OCI-LY1 (cell line): ENCODE measurements around the gene CSNK2A1.
"Not testable (repeated sequence)": the region's sequence is repeated elsewhere in the genome, so short reads cannot be mapped to it uniquely, and the experiment has no call there.

Experiments used
- EZH2 ChIP-seq: fragments of 200-600 bp; sonication (generic), shearing (Covaris generic); IDR thresholded peaks from 2 replicates; pipeline ENCODE4 v1.8.0; 2017; ENCODE audit warnings: borderline replicate concordance, mixed run types, mild to moderate bottlenecking, antibody characterized with exemption, low read length, moderate library complexity, mixed read lengths
- TF ChIP-seq, protein P1 (sequence below): fragments of 200-600 bp; sonication (generic), shearing (Covaris generic); IDR thresholded peaks from 2 replicates; pipeline ENCODE4 v1.5.1; 2017; ENCODE audit warnings: mild to moderate bottlenecking, antibody characterized with exemption, low read length, moderate library complexity, mixed read lengths

DNA sequence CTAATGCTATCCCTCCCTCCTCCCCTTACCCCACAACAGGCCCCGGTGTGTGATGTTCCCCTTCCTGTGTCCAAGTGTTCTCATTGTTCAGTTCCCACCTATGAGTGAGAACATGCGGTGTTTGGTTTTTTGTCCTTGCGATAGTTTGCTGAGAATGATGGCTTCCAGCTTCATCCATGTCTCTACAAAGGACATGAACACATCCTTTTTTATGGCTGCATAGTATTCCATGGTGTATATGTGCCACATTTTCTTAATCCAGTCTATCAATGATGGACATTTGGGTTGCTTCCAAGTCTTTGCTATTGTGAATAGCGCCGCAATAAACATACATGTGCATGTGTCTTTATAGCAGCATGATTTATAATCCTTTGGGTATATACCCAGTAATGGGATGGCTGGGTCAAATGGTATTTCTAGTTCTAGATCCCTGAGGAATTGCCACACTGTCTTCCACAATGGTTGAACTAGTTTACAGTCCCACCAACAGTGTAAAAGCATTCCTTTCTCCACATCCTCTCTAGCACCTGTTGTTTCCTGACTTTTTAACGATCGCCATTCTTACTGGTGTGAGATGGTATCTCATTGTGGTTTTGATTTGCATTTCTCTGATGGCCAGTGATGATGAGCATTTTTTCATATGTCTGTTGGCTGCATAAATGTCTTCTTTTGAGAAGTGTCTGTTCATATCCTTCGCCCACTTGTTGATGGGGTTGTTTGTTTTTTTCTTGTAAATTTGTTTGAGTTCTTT, 35.5 kb upstream of the CSNK2A1 start:
- TF ChIP-seq, protein P1, sequence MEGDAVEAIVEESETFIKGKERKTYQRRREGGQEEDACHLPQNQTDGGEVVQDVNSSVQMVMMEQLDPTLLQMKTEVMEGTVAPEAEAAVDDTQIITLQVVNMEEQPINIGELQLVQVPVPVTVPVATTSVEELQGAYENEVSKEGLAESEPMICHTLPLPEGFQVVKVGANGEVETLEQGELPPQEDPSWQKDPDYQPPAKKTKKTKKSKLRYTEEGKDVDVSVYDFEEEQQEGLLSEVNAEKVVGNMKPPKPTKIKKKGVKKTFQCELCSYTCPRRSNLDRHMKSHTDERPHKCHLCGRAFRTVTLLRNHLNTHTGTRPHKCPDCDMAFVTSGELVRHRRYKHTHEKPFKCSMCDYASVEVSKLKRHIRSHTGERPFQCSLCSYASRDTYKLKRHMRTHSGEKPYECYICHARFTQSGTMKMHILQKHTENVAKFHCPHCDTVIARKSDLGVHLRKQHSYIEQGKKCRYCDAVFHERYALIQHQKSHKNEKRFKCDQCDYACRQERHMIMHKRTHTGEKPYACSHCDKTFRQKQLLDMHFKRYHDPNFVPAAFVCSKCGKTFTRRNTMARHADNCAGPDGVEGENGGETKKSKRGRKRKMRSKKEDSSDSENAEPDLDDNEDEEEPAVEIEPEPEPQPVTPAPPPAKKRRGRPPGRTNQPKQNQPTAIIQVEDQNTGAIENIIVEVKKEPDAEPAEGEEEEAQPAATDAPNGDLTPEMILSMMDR: not testable (repeated sequence)
- not testable (repeated sequence) for TF ChIP-seq EZH2
